ENCODE data around the gene MXD3. TPM values are rescaled to one million over a fixed set of nuclear protein-coding genes. Genes with fewer than 3 reads are reported as not detected.

MXD3 gene
- total RNA-seq, 1 experiment from 2014 or later = 50.0 TPM

DNA sequence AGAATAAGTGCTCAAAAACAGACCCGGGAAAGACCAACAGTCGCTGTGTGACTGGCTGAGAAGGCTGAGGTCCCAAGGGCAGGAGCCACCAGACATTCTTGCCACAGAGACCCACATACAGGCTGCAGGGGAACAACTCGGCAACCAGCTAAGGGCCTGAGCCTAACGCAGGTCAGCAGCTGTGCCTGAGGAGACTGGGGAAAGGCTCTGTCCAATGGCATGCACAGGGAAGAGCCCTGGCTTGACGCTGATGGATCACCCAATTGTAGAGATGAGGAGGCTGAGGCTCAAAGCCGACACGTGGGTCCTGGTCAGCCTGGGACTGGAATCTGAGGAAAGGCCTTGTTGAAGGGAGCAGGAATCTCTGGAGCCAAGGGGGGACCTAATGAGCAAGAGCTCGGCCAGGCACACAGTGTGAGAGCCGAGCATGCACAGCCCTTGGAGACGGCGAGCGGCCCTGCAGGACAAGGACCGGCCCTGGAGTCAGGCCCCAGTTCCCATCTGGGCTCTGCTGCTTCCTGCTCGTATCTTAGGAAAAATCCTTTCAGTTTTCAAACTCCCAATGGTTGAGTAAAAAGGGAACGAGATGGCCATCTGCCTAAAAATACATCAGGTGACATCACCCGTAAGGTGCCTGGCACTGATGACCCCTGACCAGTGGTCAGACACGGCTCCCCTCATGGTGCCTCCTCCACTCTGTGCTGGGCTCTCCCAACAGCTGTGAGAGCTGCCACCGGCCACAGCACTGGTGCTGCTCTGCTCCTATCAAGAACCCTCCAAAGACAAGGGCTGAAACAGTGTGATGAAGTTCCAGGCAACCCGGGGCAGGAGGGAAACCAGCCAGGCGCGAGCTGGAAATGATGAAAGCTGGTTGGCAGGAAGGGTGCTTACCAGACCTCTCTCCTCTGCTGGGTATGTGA lies 23.3 kb upstream of the MXD3 start:
- H3K27me3 ChIP-seq (ENCODE audit: insufficient read depth, low read depth) = no peaks in the 10 kb centered on the region
- H3F3A ChIP-seq (ENCODE audit: insufficient read depth, low read depth) = peaks cover 15% of the 10 kb centered on the region; the same call in 1 of the 2 replicates
- H3K9me3 ChIP-seq (ENCODE audit: insufficient read depth, low read depth) = no peaks in the 10 kb centered on the region
- intact Hi-C loops (cut with micrococcal nuclease; ENCODE audit: unreplicated experiment) = no loop called here
- H3K36me3 ChIP-seq (ENCODE audit: low read depth) = peaks cover 16% of the 10 kb centered on the region
- POLR2A ChIA-PET (ENCODE audit: unreplicated experiment) = no interaction called here
- H3K79me2 ChIP-seq (ENCODE audit: low read depth) = peaks cover 10% of the 10 kb centered on the region; the same call in 1 of the 2 replicates
- CTCF ChIA-PET = no interaction called here
- H3K4me3 ChIP-seq = no peak overlapping the region
- TF ChIP-seq, protein P1, sequence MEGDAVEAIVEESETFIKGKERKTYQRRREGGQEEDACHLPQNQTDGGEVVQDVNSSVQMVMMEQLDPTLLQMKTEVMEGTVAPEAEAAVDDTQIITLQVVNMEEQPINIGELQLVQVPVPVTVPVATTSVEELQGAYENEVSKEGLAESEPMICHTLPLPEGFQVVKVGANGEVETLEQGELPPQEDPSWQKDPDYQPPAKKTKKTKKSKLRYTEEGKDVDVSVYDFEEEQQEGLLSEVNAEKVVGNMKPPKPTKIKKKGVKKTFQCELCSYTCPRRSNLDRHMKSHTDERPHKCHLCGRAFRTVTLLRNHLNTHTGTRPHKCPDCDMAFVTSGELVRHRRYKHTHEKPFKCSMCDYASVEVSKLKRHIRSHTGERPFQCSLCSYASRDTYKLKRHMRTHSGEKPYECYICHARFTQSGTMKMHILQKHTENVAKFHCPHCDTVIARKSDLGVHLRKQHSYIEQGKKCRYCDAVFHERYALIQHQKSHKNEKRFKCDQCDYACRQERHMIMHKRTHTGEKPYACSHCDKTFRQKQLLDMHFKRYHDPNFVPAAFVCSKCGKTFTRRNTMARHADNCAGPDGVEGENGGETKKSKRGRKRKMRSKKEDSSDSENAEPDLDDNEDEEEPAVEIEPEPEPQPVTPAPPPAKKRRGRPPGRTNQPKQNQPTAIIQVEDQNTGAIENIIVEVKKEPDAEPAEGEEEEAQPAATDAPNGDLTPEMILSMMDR (conservative IDR thresholded peaks at IDR 0.05) = no peak
- no peak for TF ChIP-seq EZH2 (IDR thresholded peaks at IDR 0.05; ENCODE audit: low read depth)
- H3K4me2 ChIP-seq = no peak overlapping the region
- H3K27ac ChIP-seq = no peak overlapping the region
- H4K20me1 ChIP-seq (ENCODE audit: insufficient read depth) = peaks cover 30% of the 10 kb centered on the region; the same call in 1 of the 2 replicates
- peaks cover 14% of the 10 kb centered on the region for H3K4me1 ChIP-seq (replicated peaks; ENCODE audit: insufficient read depth)
- H3K9me2 ChIP-seq (ENCODE audit: insufficient read depth) = no peaks in the 10 kb centered on the region
- DNase-seq = no peak
- BruUV-seq (replicated peaks) = no TSS peak
- no peak overlapping the region for H2AFZ ChIP-seq

DNA sequence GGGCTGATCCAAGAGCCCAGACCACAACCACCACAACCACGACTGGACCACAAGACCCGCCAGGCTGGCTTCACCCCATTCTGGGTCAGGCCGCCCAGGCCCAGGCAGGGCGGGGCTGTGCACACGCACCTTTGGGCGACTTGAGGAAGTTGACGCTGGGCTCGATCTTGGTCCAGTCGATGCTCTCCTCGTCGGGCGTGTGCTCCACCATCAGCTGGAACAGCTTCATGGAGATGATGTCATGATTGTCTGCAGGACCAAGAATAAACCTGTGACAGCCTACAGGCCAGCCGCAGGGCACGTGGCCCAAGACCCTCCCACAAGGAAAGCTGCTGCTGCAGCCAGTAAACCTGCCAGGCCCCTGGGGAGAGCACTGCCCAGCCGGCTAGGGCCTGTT lies 22.5 kb upstream of the MXD3 start:
- H3K4me1 ChIP-seq (replicated peaks; ENCODE audit: insufficient read depth) = peaks cover 5% of the 10 kb centered on the region
- peaks cover 6% of the 10 kb centered on the region; the same call in 1 of the 2 replicates for H3K79me2 ChIP-seq (ENCODE audit: low read depth)
- H3K27ac ChIP-seq = no peak overlapping the region
- H3K27me3 ChIP-seq (ENCODE audit: insufficient read depth, low read depth) = no peaks in the 10 kb centered on the region
- peaks cover 16% of the 10 kb centered on the region for H3K36me3 ChIP-seq (ENCODE audit: low read depth)
- no peak for DNase-seq
- CTCF ChIA-PET = no interaction called here
- H3F3A ChIP-seq (ENCODE audit: insufficient read depth, low read depth) = peaks cover 6% of the 10 kb centered on the region; the same call in 1 of the 2 replicates
- intact Hi-C loops (cut with micrococcal nuclease; ENCODE audit: unreplicated experiment) = no loop called here
- peaks cover 22% of the 10 kb centered on the region; the same call in 1 of the 2 replicates for H4K20me1 ChIP-seq (ENCODE audit: insufficient read depth)
- TF ChIP-seq EZH2 (IDR thresholded peaks at IDR 0.05; ENCODE audit: low read depth) = no peak
- TF ChIP-seq, protein P1 (conservative IDR thresholded peaks at IDR 0.05) = no peak
- no peaks in the 10 kb centered on the region for H3K9me3 ChIP-seq (ENCODE audit: insufficient read depth, low read depth)
- H3K4me3 ChIP-seq = no peak overlapping the region
- POLR2A ChIA-PET (ENCODE audit: unreplicated experiment) = no interaction called here
- no peak overlapping the region for H2AFZ ChIP-seq
- H3K9me2 ChIP-seq (ENCODE audit: insufficient read depth) = no peaks in the 10 kb centered on the region
- no TSS peak for BruUV-seq (replicated peaks)
- H3K4me2 ChIP-seq = no peak overlapping the region

- TF ChIP-seq, protein P1 (conservative IDR thresholded peaks at IDR 0.05) = no peak
- TF ChIP-seq EZH2 (IDR thresholded peaks at IDR 0.05; ENCODE audit: low read depth) = no peak
- Histone ChIP-seq H3K4me1 (replicated peaks; ENCODE audit: insufficient read depth) (no peaks in the 10 kb centered on the region), H2AFZ (no peak overlapping the region), H3K9me2 (ENCODE audit: insufficient read depth) (no peaks in the 10 kb centered on the region), H3K36me3 (ENCODE audit: low read depth) (peaks cover 16% of the 10 kb centered on the region), H3K4me3 (no peak overlapping the region), H3K27ac (no peak overlapping the region), H3F3A (ENCODE audit: insufficient read depth, low read depth) (0 out of 2 replicates have a peak, but pooled peaks cover under 1% of the 10 kb centered on the region), H3K9me3 (ENCODE audit: insufficient read depth, low read depth) (no peaks in the 10 kb centered on the region), H4K20me1 (ENCODE audit: insufficient read depth) (peaks cover 16% of the 10 kb centered on the region; the same call in 1 of the 2 replicates), H3K27me3 (ENCODE audit: insufficient read depth, low read depth) (no peaks in the 10 kb centered on the region), H3K4me2 (no peak overlapping the region), H3K79me2 (ENCODE audit: low read depth) (peaks cover 2% of the 10 kb centered on the region; the same call in 1 of the 2 replicates)
- CTCF ChIA-PET = no interaction called here
- no TSS peak for BruUV-seq (replicated peaks)
- intact Hi-C loops (cut with micrococcal nuclease; ENCODE audit: unreplicated experiment) = no loop called here
- no peak for DNase-seq
- POLR2A ChIA-PET (ENCODE audit: unreplicated experiment) = no interaction called here
These were observed 21.9 kb upstream of the MXD3 start for GRCh38 chr5:177333420-177334154.

All from PC-9 (cell line).